GM12891 (cell line): ENCODE results near the gene CHPF.

Experiments
- POLR2A ChIP-seq: IDR thresholded peaks from 2 replicates; pipeline ENCODE4 v1.6.1; 2011; ENCODE audit warnings: low read depth, low read length, control low read depth
- POLR2AphosphoS5 ChIP-seq: IDR thresholded peaks from 2 replicates; pipeline ENCODE4 v1.6.1; 2011; ENCODE audit warnings: low read depth, low read length, control low read depth
- SPI1 ChIP-seq: IDR thresholded peaks from 2 replicates; pipeline ENCODE4 v1.6.1; 2011; ENCODE audit warnings: low read depth, low read length, control low read depth
- TAF1 ChIP-seq: IDR thresholded peaks from 2 replicates; pipeline ENCODE4 v1.6.1; 2011; ENCODE audit warnings: low read depth, low read length, control low read depth

GRCh38 chr2:219508971-219509779, 34.4 kb downstream of the CHPF start:
- no peak for TF ChIP-seq POLR2AphosphoS5
- no peak for TF ChIP-seq POLR2A
- no peak for TF ChIP-seq TAF1
- TF ChIP-seq SPI1, result no peak
